ENCODE measurements around the gene STK39.
"Not testable (repeated sequence)": the region's sequence is repeated elsewhere in the genome, so short reads cannot be mapped to it uniquely, and the experiment has no call there.

Gene STK39

DNA sequence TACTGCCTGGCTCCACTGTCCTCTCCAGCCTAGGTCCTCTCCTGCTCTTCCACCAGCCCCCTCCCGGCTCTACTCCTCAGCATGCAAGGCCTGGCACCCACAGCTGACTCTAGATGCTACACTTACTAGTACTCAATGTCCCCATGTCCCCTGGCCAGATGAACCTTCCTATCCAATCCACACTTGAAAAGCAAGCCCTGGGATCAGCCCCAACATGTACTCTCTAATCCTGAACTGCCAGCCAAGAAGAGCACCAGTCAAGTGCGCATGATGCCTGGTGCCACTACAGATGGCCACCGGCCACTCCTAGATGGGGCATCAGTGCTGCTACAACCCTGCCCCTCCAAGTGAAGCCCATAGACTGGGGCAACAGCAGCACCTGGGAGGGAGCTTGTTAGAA is 168.2 kb downstream of the STK39 start:
- no peak for DNase-seq

DNA sequence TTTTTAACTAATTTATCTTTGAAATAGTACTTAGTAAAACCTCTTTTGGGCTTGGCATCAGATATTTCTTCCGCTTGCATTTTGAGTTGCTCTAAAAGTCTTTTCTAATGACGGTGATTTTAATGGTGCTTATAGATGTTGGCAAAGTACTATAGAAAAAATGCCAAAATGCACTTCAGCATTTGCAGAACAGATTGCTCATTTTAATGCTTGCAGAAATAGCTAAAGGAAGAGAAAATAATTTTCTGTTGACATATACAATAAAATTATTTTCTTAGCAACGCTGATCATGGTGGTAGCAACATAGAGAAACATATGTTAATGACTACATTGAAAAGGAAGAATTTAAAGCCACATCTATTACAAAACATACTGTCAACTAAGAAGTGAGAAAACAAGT is 170.7 kb downstream of the STK39 start:
- no peak for DNase-seq

DNA sequence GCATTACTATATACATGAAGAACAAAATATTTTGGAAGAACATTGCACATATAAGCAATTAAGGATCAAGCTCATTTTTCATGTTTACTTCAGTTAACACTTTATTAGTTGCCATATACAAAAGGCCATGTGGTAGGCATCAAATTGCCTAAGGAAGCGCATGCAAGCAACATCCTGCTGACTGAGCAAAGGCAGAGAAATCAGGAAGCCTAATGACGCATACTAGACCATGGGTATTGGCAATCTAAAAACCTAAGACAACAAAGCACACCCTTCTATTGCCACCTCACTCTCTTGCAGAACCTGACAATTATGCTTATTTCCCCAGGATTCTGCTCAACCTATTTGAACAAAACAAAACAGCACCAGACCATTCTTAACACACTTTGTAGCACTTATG is 171.9 kb downstream of the STK39 start:
- no peak for DNase-seq

DNA sequence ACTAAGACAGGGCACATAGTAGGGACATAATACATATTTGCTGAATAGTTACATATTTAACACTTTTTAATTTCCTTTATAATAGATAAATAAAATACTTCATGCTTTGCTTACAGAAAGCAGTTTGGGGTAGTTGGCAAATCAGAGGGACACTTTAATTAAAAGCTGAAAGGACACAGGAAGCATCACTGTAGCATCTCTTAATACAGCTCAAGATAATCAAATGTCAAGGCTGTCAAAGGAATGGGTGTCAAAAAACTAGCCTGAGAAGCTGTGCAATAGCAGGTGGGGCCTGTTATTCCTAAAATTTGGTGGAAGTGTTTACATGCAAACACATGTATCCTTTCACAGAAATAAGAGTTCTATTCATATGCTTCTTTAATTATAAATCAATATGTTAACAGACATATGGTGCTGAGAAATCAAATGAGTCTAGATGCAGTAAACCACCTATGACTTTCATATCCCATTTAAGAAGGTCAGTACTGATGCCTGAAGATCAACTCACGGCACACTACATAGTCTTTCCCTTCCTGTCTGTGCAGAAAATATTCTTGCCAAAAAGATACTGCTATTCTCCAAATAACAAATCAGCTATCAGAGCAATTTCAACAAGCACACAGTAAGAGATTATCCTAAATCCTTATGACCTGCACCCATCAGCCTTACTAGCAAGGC is 174.6 kb downstream of the STK39 start:
- DNase-seq: no peak

DNA sequence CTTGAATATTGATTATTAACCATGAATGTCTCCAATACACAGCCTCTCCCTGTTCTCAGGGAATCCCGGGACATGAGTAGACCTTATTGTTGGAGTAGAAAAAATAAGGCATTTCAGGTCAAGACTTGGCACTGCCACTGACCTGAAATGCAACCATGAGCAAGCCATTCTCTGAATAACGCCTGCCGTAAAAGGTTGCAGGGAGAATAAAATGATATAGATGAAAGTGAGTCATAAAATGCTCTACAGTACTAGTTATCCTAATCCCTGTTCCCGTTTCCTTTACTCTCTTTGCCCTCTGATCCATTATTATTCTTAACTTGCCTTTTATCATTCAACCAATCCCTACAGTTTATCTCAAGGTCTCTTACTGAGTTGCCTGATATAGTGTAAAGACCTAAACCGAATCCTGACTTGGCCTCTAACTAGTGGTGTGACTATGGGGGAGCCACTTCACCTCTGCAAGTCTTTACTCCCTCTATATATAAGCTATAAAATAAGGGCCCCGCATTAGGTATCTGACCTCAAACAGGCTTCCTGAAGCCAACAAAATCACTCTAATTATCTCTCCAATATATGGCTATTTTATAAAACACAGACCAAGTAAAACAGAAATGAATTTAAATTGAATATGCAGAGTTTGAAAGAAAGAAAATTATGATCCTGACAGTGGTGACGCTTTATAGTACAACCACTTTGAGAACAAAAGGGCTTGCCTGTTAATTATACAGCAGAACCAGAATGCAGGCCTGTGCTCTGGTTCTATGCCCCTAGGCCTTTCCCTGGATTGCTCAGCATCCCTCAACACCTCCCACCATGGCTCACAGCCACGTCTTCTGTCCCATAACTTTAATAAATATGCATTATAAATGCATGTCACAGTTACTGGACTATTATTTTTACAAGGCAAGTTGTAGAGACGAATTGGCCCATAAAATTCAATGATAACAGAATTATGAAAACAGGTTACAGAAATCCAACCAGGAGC is 183.1 kb downstream of the STK39 start:
- no peak for DNase-seq

DNA sequence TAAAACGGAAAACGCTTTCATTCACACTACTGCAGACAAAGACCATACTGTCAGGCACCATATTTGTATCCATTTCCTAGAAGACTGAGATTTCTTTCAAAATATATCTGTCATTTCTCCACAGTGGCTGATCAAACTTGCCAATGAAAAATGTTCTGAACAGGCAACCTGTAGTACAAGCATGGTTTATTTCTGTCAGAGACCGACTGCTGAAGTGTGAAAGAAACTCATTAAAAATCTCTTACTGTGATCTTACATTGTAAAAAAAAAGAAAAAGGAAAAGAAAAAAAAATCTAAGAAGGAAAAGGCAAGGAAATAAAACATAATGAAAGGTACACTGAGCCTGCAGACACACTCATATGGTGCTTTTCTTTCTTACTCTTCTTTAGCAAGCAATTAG is 184.5 kb downstream of the STK39 start:
- DNase-seq: no peak

DNA sequence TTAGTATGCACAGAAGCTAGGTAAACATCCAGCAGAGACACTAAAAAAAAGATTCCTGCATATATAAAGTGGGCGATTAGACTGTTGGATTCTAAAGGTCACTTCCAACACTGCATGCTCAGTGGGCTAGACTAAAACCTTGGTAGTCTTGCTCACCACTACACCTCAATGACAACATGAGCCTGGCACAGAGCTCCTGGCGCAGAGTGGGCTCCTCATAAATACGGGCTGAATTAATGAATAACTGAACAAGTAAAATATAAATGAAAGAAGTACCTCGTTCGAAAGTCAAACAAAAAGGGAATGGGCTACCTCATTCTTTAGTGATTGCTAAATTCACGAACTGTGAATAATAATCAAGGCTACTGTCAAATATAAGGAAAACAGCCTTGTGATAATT is 185.3 kb downstream of the STK39 start:
- DNase-seq: no peak

DNA sequence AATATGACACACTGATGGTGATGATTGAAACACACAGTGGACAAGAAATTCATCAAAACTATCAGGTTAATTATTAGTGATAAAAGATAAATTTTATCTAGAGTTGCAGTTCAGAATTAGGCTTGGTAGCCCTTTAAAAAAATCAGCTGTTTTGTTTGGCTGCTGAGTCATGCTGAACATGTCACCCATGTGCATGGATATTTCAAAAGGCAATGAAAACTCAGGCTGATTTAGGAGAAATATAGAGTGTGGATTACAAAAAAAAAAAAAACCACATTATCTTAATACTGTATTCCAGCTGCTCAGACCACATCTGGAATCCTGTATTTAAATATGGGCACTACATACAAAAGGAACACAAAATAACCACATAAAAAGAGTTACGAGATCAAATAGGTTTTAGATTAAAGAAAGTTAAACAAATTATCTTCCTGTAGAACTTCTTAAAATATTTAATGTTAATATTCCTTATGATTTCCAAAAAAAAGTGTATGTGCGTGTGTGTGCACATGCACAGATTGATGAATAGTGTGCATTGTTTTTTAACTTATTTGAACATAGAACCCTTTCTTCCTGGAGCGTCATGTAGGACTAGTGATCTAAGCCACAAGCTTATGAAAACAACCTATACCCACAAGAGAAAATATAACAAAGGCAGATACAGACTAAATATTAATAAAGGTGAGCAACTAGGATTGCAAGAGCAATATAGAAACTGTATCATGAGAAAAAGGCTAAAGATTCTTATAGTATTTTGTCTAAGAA is 186.2 kb downstream of the STK39 start:
- no peak for DNase-seq

DNA sequence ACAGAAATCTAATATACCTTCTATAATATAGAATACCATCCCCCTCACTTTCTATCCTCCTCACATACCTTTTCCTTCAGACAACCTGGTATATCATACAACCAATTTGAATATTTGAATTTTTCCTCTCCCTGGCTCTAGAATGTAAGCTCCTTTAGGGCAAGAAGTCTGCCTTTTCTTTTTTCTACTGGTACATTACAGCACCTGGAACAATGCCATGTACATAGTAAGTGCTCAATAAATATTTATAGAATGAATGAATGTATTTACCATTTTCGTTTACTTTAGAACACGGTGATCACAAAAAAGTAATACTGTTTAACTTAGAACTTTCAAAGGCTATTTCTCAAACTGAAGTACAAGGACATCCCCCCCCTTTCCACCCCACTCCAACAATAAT is 187.6 kb downstream of the STK39 start:
- no peak for DNase-seq

DNA sequence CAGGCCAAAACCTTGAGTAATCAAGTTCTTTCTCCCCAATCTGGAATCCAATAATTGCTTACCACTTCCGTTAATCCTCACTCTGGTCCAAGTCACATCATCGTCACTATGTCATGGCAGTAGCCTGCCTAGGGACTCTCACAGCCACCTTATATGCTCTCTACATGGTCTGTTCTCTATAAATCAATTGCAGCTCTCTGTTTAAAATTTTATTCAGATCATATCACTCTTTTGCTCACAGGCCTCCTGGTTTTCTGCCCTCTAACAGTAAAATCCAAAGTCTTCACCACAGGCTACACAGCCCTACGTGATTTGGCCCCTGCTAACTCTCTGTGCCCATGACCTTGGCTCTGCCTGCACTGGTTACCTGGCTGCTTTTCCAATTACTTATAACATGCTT is 188.7 kb downstream of the STK39 start:
- no peak for DNase-seq

DNA sequence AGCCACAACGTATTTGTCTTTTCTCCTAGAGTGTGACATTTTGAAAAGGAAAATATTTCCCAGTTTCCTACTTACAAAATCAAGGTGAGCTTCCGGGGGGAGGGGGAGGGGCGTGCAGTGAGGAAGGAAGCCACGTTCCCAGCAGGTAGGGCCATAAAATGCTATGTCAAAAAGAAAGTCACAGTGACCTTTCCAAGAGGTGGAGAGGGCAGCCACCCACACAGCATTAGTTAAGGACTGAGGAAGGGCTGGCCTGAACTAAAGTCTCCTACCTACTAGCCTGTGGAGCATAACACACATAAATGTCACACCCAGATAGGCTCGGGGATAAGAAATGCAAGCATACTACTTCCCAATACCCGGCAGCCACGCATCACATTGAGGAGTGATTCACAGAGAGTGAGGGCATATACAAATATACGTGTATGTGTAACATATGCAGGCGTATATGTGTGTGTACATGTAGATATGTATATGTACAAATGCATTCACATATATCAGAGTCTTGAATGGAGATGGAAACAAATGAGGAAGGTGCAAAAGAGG is 191.1 kb downstream of the STK39 start:
- no peak for DNase-seq

DNA sequence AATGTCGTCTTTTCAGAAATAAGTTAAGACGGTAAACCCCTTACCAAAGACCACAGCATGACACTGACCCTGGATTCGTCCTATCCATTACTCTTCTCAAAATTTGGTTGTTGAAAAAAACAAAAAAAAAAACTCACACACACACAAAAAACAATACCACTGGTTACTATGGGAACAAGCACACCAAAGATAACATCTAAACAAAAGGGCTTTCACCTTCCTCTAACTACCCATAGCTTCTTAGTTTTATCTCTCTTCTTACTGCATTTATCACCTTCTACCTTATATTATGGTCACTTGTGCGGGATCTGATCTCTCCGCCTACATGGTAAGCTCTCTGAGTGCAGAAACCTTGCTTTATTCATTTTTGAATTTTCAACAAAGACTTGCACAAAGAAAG is 192.7 kb downstream of the STK39 start:
- DNase-seq: no peak

DNA sequence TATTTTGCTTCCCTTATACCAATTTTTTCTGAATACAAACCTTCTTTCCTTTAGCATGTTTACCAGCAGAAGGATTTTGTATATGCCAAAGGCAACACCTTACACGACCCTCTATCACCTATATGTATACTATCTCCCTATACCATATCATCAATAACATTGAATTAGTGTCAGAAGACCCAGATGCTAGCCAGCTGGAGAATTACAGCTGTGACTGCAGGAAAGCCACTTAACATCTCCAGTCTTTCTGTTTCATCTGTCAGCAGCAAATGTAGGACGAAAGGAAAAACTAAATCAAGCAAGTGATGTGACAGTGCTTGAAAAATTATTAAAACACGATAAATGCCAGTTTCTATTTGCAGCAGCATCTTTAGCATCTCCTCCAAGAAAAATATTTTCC is 193.7 kb downstream of the STK39 start:
- no peak for DNase-seq

DNA sequence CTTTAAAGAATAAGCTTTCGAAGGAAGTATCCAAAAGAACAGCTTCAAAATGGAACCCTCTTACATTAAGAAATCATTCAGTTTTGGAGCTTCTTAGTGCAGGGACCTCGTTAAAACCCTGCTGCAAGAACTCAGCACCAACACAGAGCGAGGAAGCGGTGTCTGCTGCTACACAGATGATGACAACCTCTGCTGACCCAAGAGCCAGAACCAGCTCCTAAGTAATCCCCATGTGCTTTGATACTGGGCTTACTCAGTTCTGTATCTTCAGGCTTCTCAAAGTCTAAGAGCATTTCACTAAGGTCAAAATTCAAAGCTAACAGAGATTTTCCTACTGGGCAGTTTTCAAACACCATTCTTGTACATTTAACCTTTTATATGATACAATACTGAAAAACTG is 194.6 kb downstream of the STK39 start:
- DNase-seq: no peak

DNA sequence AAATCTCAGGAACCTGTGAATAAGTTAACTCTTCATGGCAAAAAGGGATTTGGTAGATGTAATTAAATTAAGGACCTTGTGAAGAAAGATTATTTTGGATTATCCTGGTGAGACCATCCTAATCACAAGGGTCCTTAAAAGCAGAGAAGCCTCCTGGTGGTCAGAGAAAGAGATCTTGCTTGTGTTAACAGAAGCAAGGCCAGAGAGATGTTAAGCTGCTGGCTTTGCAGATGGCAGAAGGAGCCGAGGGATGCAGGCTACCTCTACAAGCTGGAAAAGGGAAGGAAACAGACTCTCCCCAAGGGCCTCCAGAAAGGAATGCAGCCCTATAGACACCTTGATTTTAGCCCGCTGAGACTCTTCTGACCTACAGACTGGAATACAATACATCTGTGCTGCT is 197.0 kb downstream of the STK39 start:
- no peak for DNase-seq

DNA sequence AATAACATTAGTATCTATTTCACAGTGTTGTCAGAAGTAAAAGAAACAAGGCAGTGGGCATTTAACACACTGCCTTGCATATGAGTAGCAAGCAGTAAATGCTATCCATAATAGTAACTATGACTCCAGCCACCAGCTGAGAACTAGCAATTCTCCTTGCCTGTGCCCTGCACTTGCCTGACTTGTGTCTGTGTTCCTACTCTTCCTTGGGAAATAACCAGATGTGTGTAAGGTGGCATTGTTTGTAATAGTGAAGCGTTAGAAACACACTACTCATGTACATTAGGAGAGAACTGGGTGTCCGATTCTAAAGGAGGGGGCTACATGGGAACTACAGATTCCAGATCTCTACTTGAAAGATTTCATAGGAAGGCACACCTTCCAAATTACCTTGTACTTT is 197.8 kb downstream of the STK39 start:
- DNase-seq: no peak

DNA sequence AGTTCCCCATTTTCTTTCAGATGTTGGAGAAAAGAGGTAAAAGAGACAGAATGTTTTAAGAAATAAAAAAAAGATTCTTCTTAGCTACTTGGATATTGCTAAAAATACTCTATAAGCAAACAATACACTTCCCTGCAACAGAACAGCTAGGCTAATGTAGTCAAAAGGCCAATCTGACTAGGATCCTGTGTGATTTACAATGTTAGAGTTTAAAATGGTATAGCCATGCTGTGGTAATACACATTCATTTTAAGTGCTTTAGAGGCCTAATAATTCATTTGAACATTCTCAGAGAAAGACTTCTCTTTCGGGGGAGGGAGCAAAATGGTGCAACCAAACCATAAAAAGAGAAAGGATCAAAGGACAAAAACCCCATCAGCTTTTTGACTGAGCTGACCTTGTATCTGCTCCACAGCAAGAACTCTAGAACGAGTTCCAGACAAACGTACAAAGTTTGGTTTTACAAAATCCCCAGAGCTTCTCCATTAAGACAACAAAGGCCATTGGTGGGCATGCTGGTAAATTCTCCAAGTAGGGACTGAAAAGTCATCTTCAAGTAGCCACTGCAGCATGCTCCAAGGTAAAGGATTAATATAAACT is 200.2 kb downstream of the STK39 start:
- DNase-seq: no peak

DNA sequence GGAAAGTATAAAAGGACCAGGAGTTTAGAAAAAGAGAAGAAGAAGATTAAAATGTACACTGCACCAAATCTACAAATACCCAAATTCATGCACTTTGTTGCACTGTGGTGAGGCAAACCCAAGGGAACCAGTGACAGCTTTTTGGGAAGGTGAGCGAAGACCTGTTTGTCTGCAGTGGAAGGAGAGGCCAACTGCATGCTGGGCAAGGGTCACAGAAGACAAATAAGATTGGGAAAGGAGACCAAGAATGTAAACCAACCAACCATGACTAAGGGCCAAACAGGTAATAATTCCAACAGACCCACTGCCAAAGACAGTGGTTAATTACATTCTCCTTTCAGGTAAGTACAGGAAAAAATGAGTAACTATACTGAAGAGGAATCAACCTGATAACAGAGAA is 202.8 kb downstream of the STK39 start:
- DNase-seq: no peak

DNA sequence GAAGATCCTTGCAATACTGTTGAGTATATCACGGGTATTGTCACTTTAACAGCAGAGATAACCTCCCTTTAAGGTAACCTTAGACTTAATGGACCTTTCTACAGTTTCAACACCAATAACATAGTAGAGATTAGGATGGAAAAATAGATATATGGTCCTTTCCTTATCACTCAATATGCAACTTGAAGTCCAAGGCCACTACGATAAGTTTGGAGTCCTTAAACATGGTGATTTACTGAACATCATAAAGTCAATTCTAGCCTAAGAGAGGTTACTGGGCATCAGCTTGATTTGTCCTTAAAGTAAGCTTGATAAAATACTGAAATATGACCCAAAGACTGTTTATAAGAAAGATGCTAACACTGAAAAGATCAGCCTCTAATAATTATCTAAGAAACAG is 203.2 kb downstream of the STK39 start:
- DNase-seq: no peak

DNA sequence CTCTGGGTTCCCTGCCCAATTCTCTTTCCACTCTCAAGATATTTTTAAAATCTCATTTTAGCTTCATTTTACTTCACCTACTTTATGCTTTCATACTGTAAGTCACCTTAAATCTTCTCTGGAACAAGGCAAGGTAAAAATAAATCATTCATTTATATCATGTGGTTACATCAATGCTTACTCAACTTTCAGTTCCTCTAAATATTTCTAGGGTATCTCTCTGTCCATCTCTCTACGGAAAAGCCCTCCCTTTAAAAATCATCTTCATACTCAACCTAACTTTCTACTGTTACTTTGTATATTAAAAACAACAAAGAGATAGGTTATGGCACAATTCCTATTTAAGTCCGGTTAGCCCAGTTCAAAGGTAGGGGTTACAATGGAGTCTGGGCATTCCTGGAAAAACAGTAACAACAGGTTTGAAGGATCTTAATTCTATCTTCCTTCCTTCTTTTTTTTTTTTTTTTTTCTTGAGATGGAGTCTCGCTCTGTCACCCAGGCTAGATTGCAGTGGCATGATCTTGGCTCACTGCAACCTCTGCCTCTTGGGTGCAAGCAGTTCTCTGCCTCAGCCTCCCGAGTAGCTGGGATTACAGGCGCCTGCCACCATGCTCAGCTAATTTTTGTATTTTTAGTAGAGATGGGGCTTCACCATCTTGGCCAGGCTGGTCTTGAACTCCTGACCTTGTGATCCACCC is 205.1 kb downstream of the STK39 start:
- not testable (repeated sequence) for DNase-seq

DNA sequence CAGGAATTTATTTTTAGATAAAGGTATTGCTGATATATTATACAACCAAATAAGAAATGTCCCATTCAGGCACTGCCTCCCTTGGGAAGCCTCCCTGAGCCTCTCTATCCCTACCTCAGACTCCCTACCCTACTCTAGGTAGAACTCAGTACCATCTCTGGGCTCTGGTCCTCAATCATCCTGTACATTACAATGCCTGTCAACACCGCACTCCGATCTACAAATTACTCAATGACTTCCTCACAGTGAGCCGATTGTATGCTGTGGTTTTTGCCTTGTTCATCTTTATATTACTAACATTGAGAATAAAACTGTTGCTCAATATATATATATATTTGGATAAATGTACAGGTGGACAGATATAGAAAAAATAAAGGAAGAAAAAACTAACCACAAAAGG is 207.5 kb downstream of the STK39 start:
- no peak for DNase-seq

DNA sequence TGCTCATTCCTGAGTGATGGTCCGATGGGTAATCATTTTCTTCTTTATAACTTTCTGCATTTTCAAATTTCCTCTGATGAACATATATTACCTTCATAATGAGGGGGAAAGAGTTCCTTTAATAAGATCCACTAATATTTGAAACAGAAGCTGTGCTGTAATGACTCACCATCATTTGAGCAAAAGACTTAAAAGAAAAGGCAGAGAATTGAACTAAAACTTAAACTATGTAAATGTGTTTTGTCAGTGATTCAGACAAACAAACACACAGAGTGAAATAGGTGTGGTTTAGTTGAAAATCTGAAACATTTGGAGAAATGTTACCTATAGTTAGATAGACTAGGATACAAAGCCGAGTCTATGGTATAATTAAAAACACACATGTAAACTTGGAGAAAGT is 209.6 kb downstream of the STK39 start:
- no peak for DNase-seq

Data from activated T-cell treated with anti-CD3 and anti-CD28 coated beads for 4 hours (primary cell).